ENCODE data around the gene DCK.

DNA sequence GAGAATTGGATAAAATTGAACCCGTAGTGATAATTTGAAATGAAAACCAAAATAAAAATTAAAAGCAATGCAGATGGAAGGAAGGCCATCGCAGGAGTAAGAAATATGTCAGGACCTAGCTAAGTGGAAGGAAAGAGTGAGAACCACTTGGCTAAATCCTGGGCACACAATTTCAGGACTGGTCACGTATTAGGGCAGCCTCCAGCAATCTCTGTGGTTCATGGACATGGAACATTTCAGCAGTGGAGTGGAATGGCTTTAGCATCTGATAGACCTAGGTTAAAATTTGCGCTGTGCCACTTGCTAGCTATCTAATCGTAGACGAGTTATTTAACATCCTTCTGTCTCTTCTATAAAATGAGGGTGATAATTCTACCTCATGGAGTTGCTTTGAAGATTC is 71.1 kb downstream of the DCK start:
- TF ChIP-seq, protein P1, sequence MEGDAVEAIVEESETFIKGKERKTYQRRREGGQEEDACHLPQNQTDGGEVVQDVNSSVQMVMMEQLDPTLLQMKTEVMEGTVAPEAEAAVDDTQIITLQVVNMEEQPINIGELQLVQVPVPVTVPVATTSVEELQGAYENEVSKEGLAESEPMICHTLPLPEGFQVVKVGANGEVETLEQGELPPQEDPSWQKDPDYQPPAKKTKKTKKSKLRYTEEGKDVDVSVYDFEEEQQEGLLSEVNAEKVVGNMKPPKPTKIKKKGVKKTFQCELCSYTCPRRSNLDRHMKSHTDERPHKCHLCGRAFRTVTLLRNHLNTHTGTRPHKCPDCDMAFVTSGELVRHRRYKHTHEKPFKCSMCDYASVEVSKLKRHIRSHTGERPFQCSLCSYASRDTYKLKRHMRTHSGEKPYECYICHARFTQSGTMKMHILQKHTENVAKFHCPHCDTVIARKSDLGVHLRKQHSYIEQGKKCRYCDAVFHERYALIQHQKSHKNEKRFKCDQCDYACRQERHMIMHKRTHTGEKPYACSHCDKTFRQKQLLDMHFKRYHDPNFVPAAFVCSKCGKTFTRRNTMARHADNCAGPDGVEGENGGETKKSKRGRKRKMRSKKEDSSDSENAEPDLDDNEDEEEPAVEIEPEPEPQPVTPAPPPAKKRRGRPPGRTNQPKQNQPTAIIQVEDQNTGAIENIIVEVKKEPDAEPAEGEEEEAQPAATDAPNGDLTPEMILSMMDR (IDR thresholded peaks at IDR 0.05), result no peak
- no peak for TF ChIP-seq EZH2 (IDR thresholded peaks at IDR 0.05; ENCODE audit: borderline replicate concordance, insufficient read depth, low read depth, low read length, poor library complexity, severe bottlenecking)
